HG02884 (cell line): ENCODE data around the gene EPM2AIP1.
A peak's percentile ranks its signal among the peaks of the same experiment; 100 is the strongest.
"Not testable (repeated sequence)": the region's sequence is repeated elsewhere in the genome, so short reads cannot be mapped to it uniquely, and the experiment has no call there.

ENCODE experiments used
- ATAC-seq: cut with Tn5 transposase; IDR thresholded peaks from one replicate; pipeline ENCODE4 v1.9.1; 2021; ENCODE audit warnings: mild to moderate bottlenecking, moderate library complexity; ENCODE audit not compliant: unreplicated experiment

The EPM2AIP1 gene

GRCh38 chr3:36954452-36955134 lies 38.3 kb downstream of the EPM2AIP1 start:
- no peak for ATAC-seq

- ATAC-seq, result not testable (repeated sequence)
Measured at GRCh38 chr3:36947814-36948213, 45.1 kb downstream of the EPM2AIP1 start.

GRCh38 chr3:36945333-36945980 lies 47.5 kb downstream of the EPM2AIP1 start:
- no peak for ATAC-seq

GRCh38 chr3:36944641-36945270 lies 48.2 kb downstream of the EPM2AIP1 start, which contains the start of gene TRANK1:
Gene TRANK1, minus strand, starts transcription at chr3:36945054. Its CDS starts 245 bp downstream, at chr3:36944809.
- ATAC-seq, result peak; percentile 57

GRCh38 chr3:36944012-36944640 lies 48.8 kb downstream of the EPM2AIP1 start:
- peak; percentile 50 for ATAC-seq

- no peak for ATAC-seq
Measured at GRCh38 chr3:36943601-36944000, 49.3 kb downstream of the EPM2AIP1 start.

- ATAC-seq, result no peak
Measured at GRCh38 chr3:36942638-36943248, 50.2 kb downstream of the EPM2AIP1 start.

GRCh38 chr3:36941658-36942057 lies 51.3 kb downstream of the EPM2AIP1 start:
- no peak for ATAC-seq

GRCh38 chr3:36941162-36941561 lies 51.8 kb downstream of the EPM2AIP1 start:
- no peak for ATAC-seq

GRCh38 chr3:36937492-36937891 lies 55.4 kb downstream of the EPM2AIP1 start:
- ATAC-seq, result no peak
